ENCODE measurements around the gene DIPK1C. TPM values are rescaled to one million over a fixed set of nuclear protein-coding genes. Genes with fewer than 3 reads are reported as not detected.

DIPK1C gene
- total RNA-seq, 1 experiment from 2014 or later, result not detected

DNA sequence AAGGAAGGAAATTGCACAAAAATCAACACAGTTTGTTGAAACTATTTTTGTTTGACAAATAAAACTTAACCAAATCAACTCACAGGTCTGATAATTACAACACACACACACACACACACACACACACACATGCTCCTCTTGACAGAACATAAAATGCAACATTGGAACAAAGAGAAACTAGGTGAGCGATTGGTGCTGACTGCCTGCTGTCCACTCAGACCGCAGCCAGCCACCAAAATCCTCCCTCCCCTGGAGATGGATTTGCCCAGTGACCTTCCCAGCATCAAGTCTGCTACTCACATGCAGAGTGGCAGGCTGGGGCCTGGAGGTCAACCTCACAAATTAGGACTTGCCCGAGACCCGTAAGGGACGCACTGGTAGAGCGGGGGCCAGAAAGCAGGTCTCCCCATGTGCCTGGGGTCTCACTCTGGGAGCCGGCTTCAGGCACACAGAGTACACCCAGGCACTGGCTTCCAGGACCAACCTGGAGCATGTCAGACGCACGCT lies 61.4 kb downstream of the DIPK1C start:
- H3K27ac ChIP-seq (ENCODE audit: low read depth, low read length), result no peak overlapping the region
- H3K9ac ChIP-seq (ENCODE audit: low read length), result no peak overlapping the region
- no peak overlapping the region for H2AFZ ChIP-seq (ENCODE audit: low read depth, low read length, poor library complexity, severe bottlenecking)
- CTCF ChIA-PET, result no interaction called here
- no peaks in the 10 kb centered on the region for H4K20me1 ChIP-seq (ENCODE audit: insufficient read depth)
- ATAC-seq (no peak), DNase-seq (ENCODE audit: low read depth, low spot score) (no peak)
- H3K9me2 ChIP-seq (ENCODE audit: insufficient read depth), result no peaks in the 10 kb centered on the region
- H3K9me3 ChIP-seq (ENCODE audit: control insufficient read depth in 1 of 2, insufficient read depth in 1 of 2, low read depth in 1 of 2, low read length in 2 of 2), result no peaks in the 10 kb centered on the region
- peaks cover 54% of the 10 kb centered on the region for H3K27me3 ChIP-seq (ENCODE audit: insufficient read depth, low read length)
- no peak overlapping the region for H3K4me3 ChIP-seq (replicated peaks in 1 of 2; ENCODE audit: low read depth in 1 of 2, low read length in 2 of 2)
- POLR2A ChIA-PET, result no interaction called here
- intact Hi-C loops (cut with micrococcal nuclease), result no loop called here
- no peaks in the 10 kb centered on the region for H3K79me2 ChIP-seq (ENCODE audit: insufficient read depth, low read length)
- no TSS peak for BruUV-seq (replicated peaks)
- H3K36me3 ChIP-seq (ENCODE audit: control insufficient read depth in 1 of 2, insufficient read depth in 2 of 2, low read length in 2 of 2), result no peaks in the 10 kb centered on the region
- RAD21 ChIA-PET (ENCODE audit: low non-redundant PET in 1 of 2, low total read pairs in 2 of 2, uncharacterized antibody in 2 of 2, unreplicated experiment in 2 of 2), result no interaction called here
- no peak overlapping the region for H3K4me2 ChIP-seq (ENCODE audit: low read length)
- no peaks in the 10 kb centered on the region for H3K4me1 ChIP-seq (ENCODE audit: control insufficient read depth in 1 of 2, insufficient read depth in 2 of 2, low read length in 2 of 2)
- TF ChIP-seq, protein P1, sequence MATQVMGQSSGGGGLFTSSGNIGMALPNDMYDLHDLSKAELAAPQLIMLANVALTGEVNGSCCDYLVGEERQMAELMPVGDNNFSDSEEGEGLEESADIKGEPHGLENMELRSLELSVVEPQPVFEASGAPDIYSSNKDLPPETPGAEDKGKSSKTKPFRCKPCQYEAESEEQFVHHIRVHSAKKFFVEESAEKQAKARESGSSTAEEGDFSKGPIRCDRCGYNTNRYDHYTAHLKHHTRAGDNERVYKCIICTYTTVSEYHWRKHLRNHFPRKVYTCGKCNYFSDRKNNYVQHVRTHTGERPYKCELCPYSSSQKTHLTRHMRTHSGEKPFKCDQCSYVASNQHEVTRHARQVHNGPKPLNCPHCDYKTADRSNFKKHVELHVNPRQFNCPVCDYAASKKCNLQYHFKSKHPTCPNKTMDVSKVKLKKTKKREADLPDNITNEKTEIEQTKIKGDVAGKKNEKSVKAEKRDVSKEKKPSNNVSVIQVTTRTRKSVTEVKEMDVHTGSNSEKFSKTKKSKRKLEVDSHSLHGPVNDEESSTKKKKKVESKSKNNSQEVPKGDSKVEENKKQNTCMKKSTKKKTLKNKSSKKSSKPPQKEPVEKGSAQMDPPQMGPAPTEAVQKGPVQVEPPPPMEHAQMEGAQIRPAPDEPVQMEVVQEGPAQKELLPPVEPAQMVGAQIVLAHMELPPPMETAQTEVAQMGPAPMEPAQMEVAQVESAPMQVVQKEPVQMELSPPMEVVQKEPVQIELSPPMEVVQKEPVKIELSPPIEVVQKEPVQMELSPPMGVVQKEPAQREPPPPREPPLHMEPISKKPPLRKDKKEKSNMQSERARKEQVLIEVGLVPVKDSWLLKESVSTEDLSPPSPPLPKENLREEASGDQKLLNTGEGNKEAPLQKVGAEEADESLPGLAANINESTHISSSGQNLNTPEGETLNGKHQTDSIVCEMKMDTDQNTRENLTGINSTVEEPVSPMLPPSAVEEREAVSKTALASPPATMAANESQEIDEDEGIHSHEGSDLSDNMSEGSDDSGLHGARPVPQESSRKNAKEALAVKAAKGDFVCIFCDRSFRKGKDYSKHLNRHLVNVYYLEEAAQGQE (IDR thresholded peaks at IDR 0.05; ENCODE audit: low read depth), result no peak
- TF ChIP-seq ELF1 (IDR thresholded peaks at IDR 0.05; ENCODE audit: borderline replicate concordance, low read depth), result no peak
- no peak for TF ChIP-seq CBX3 (IDR thresholded peaks at IDR 0.05; ENCODE audit: low read depth)
- TF ChIP-seq ZFX (IDR thresholded peaks at IDR 0.05), result no peak
- no peak for TF ChIP-seq SRF (IDR thresholded peaks at IDR 0.05; ENCODE audit: low read depth)
- TF ChIP-seq, protein P2, sequence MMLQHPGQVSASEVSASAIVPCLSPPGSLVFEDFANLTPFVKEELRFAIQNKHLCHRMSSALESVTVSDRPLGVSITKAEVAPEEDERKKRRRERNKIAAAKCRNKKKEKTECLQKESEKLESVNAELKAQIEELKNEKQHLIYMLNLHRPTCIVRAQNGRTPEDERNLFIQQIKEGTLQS (IDR thresholded peaks at IDR 0.05), result no peak
- TF ChIP-seq EGR1 (IDR thresholded peaks at IDR 0.05; ENCODE audit: low read depth), result no peak
- TF ChIP-seq EZH2 (IDR thresholded peaks at IDR 0.05), result no peak
- TF ChIP-seq SIN3A (IDR thresholded peaks at IDR 0.05; ENCODE audit: low read depth), result no peak
- no peak for TF ChIP-seq ZNF274 (IDR thresholded peaks at IDR 0.05; ENCODE audit: low read depth, low read length)
- no peak for TF ChIP-seq POLR2A (IDR thresholded peaks at IDR 0.05; ENCODE audit: borderline replicate concordance, extremely low read depth, insufficient read depth, insufficient read length)
- TF ChIP-seq RAD21 (IDR thresholded peaks at IDR 0.05; ENCODE audit: low read depth), result no peak
- no peak for TF ChIP-seq JUND (IDR thresholded peaks at IDR 0.05)
